Nucleus accumbens (tissue), 56 donors: Measurements from ENCODE around the gene EMC10.
A peak's percentile ranks its signal among the peaks of the same experiment; 100 is the strongest.

Experiments used
- DNase-seq, 56 donors: peaks; one replicate each; lab custom pipeline; 2025; lab: John Stamatoyannopoulos, UW

Gene EMC10

GRCh38 chr19:50536662-50537305 is 60.5 kb downstream of the EMC10 start:
- DNase-seq, result peak in 1 of 56 donors; percentile 39

GRCh38 chr19:50537306-50537685 is 61.0 kb downstream of the EMC10 start:
- DNase-seq, result peak in 14 of 56 donors; percentile 26 to 84 (median 58)

- peak in 55 of 56 donors; percentile 24 to 93 (median 74) for DNase-seq
These were observed 61.5 kb downstream of the EMC10 start for GRCh38 chr19:50537769-50538230.
